Vagina (tissue), 2 donors: ENCODE results near the gene COBLL1.

Source experiments
- POLR2A ChIP-seq, 2 donors: fragments of 450-650 bp; IDR thresholded peaks; one replicate each; pipeline ENCODE4 v1.6.1; 2017; ENCODE audit warnings: antibody characterized with exemption in 2 of 2, mild to moderate bottlenecking in 2 of 2, moderate library complexity in 2 of 2
- TF ChIP-seq, protein P1 (sequence below), 3 experiments: fragments of 450-650 bp in 2 of 3; fragments of 200-600 bp in 1 of 3; sonication (generic) in 1 of 3; IDR thresholded peaks; one replicate each; pipeline ENCODE4 v1.5.1; 2017 to 2019; ENCODE audit warnings: antibody characterized with exemption in 3 of 3, mild to moderate bottlenecking in 2 of 3, moderate library complexity in 2 of 3

DNA sequence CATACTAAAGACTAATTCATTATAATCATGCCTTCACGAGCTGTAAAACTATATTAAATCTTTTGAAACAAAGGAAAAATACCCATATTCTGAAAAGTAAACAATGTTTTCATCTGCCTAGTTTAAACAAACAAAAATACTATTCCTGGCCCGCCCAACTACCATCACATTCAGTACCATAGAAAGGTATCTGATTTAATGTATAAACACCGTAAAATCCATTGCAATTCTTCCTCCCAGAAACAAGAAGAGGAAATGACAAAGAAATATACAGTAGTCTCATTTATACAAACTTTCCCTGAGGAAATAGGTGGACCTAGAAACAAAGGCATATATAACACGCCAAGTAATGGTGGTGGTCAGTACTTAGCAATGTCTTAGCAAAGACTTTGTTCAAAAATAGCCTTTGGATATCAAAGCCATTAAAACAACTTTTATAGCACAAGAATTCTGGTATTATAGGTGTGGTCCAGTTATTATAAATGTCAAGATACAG, 71.2 kb downstream of the COBLL1 start:
- TF ChIP-seq, protein P1, sequence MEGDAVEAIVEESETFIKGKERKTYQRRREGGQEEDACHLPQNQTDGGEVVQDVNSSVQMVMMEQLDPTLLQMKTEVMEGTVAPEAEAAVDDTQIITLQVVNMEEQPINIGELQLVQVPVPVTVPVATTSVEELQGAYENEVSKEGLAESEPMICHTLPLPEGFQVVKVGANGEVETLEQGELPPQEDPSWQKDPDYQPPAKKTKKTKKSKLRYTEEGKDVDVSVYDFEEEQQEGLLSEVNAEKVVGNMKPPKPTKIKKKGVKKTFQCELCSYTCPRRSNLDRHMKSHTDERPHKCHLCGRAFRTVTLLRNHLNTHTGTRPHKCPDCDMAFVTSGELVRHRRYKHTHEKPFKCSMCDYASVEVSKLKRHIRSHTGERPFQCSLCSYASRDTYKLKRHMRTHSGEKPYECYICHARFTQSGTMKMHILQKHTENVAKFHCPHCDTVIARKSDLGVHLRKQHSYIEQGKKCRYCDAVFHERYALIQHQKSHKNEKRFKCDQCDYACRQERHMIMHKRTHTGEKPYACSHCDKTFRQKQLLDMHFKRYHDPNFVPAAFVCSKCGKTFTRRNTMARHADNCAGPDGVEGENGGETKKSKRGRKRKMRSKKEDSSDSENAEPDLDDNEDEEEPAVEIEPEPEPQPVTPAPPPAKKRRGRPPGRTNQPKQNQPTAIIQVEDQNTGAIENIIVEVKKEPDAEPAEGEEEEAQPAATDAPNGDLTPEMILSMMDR (IDR thresholded peaks at IDR 0.05), result no peak
- TF ChIP-seq POLR2A (IDR thresholded peaks at IDR 0.05), result no peak
